Measurements from ENCODE around the gene MRPL44. TPM values are rescaled to one million over a fixed set of nuclear protein-coding genes. Genes with fewer than 3 reads are reported as not detected.
A peak's percentile ranks its signal among the peaks of the same experiment; 100 is the strongest.

The MRPL44 gene
- total and polyA plus RNA-seq, 2 of the 13 experiments (the other 11 are each of a cell fraction or from before 2014, with no cell fraction given): 38.4 to 78.0 TPM

DNA sequence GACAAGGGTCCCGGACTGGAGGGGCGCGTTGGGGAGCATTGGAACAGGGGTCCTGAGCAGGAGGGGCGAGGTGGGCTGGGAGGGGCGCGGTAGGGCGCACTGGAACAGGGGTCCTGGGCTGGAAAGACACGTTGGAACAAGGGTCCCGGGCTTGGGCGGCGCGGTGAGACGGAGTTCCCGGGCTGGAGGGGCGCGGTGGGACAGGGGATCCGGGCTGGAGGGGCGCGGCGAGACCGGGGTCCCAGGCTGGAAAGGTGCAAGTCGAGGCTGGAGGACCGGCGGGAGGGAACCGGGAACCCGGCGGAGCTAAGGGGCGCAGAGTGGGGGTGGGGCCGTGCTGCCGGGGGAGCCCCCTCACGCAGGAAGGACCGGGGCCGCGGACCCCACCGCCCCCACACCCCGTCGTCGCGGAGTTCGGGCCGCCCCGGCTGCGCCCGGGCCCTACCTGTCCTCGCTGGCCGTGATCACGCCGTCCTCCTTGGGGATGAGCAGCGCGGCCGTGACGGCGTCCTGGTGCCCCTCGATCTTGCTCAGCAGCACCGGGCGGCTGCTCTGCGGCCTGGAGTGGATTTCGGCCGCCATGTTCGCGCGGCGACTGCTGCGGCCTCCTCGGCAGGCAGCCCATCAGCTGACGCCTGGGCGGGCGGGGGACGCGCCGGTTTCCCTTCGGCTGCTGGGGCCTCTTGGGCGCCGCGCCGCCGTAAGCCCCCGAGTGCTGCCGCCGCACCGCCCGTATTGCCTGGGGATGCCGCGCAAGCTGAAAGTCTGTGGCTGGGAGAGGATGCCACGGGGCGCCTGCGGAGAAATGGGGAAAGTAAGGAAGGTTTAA is 12.3 kb upstream of the MRPL44 start, which contains the start of gene WDFY1 (continued):
- TF ChIP-seq, protein P1, sequence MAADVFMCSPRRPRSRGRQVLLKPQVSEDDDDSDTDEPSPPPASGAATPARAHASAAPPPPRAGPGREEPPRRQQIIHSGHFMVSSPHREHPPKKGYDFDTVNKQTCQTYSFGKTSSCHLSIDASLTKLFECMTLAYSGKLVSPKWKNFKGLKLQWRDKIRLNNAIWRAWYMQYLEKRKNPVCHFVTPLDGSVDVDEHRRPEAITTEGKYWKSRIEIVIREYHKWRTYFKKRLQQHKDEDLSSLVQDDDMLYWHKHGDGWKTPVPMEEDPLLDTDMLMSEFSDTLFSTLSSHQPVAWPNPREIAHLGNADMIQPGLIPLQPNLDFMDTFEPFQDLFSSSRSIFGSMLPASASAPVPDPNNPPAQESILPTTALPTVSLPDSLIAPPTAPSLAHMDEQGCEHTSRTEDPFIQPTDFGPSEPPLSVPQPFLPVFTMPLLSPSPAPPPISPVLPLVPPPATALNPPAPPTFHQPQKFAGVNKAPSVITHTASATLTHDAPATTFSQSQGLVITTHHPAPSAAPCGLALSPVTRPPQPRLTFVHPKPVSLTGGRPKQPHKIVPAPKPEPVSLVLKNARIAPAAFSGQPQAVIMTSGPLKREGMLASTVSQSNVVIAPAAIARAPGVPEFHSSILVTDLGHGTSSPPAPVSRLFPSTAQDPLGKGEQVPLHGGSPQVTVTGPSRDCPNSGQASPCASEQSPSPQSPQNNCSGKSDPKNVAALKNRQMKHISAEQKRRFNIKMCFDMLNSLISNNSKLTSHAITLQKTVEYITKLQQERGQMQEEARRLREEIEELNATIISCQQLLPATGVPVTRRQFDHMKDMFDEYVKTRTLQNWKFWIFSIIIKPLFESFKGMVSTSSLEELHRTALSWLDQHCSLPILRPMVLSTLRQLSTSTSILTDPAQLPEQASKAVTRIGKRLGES (CRISPR knock-in tag; IDR thresholded peaks at IDR 0.05; ENCODE audit: borderline replicate concordance): 0 out of 2 replicates have a peak, but pooled peaks have one; percentile 71
- 0 out of 2 replicates have a peak, but pooled peaks have one; percentile 8 for TF ChIP-seq SP2 (CRISPR knock-in tag; IDR thresholded peaks at IDR 0.05)
- no peak for TF ChIP-seq ZNF282 (IDR thresholded peaks at IDR 0.05; ENCODE audit: partially characterized antibody)
- TF ChIP-seq SMAD9 (CRISPR knock-in tag; IDR thresholded peaks at IDR 0.05): 0 out of 2 replicates have a peak, but pooled peaks have one; percentile 24
- 0 out of 2 replicates have a peak, but pooled peaks have one; percentile 53 for TF ChIP-seq RBAK (CRISPR knock-in tag; IDR thresholded peaks at IDR 0.05)
- 0 out of 2 replicates have a peak, but pooled peaks have one; percentile 51 for TF ChIP-seq NR1H2 (CRISPR knock-in tag; IDR thresholded peaks at IDR 0.05; ENCODE audit: borderline replicate concordance, low read depth)
- TF ChIP-seq ZC3H4 (CRISPR knock-in tag; IDR thresholded peaks at IDR 0.05; ENCODE audit: borderline replicate concordance): peak; percentile 88; the same call in 1 of the 2 replicates
- TF ChIP-seq, protein P2, sequence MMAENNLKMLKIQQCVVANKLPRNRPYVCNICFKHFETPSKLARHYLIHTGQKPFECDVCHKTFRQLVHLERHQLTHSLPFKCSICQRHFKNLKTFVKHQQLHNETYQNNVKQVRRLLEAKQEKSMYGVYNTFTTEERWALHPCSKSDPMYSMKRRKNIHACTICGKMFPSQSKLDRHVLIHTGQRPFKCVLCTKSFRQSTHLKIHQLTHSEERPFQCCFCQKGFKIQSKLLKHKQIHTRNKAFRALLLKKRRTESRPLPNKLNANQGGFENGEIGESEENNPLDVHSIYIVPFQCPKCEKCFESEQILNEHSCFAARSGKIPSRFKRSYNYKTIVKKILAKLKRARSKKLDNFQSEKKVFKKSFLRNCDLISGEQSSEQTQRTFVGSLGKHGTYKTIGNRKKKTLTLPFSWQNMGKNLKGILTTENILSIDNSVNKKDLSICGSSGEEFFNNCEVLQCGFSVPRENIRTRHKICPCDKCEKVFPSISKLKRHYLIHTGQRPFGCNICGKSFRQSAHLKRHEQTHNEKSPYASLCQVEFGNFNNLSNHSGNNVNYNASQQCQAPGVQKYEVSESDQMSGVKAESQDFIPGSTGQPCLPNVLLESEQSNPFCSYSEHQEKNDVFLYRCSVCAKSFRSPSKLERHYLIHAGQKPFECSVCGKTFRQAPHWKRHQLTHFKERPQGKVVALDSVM (CRISPR knock-in tag; IDR thresholded peaks at IDR 0.05): peak; percentile 83
- peak; percentile 96 for TF ChIP-seq SALL1 (CRISPR knock-in tag; IDR thresholded peaks at IDR 0.05)
- no peak for TF ChIP-seq ZNF251 (CRISPR knock-in tag; IDR thresholded peaks at IDR 0.05)
- TF ChIP-seq ZNF567 (CRISPR knock-in tag; IDR thresholded peaks at IDR 0.05; ENCODE audit: borderline replicate concordance): no peak; the same call in 1 of the 2 replicates
- peak; percentile 95 for TF ChIP-seq ZNF747 (CRISPR knock-in tag; IDR thresholded peaks at IDR 0.05; ENCODE audit: borderline replicate concordance)
- peak; percentile 36; the same call in 1 of the 2 replicates for TF ChIP-seq ZNF773 (CRISPR knock-in tag; IDR thresholded peaks at IDR 0.05; ENCODE audit: borderline replicate concordance)
- peak; percentile 92 for TF ChIP-seq MAF1 (CRISPR knock-in tag; IDR thresholded peaks at IDR 0.05; ENCODE audit: borderline replicate concordance)
- TF ChIP-seq, protein P3, sequence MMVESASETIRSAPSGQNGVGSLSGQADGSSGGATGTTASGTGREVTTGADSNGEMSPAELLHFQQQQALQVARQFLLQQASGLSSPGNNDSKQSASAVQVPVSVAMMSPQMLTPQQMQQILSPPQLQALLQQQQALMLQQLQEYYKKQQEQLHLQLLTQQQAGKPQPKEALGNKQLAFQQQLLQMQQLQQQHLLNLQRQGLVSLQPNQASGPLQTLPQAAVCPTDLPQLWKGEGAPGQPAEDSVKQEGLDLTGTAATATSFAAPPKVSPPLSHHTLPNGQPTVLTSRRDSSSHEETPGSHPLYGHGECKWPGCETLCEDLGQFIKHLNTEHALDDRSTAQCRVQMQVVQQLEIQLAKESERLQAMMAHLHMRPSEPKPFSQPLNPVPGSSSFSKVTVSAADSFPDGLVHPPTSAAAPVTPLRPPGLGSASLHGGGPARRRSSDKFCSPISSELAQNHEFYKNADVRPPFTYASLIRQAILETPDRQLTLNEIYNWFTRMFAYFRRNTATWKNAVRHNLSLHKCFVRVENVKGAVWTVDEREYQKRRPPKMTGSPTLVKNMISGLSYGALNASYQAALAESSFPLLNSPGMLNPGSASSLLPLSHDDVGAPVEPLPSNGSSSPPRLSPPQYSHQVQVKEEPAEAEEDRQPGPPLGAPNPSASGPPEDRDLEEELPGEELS (CRISPR knock-in tag; IDR thresholded peaks at IDR 0.05): peak; percentile 87
- TF ChIP-seq PRMT3 (CRISPR knock-in tag; IDR thresholded peaks at IDR 0.05; ENCODE audit: borderline replicate concordance, low read depth): peak; percentile 98; the same call in 1 of the 2 replicates
- TF ChIP-seq ZNF484 (CRISPR knock-in tag; IDR thresholded peaks at IDR 0.05; ENCODE audit: borderline replicate concordance, low read depth): no peak
- TF ChIP-seq, protein P4, sequence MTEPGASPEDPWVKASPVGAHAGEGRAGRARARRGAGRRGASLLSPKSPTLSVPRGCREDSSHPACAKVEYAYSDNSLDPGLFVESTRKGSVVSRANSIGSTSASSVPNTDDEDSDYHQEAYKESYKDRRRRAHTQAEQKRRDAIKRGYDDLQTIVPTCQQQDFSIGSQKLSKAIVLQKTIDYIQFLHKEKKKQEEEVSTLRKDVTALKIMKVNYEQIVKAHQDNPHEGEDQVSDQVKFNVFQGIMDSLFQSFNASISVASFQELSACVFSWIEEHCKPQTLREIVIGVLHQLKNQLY (CRISPR knock-in tag; IDR thresholded peaks at IDR 0.05): peak; percentile 81; the same call in 1 of the 2 replicates
- TF ChIP-seq ZNF138 (CRISPR knock-in tag; IDR thresholded peaks at IDR 0.05; ENCODE audit: low read depth): peak; percentile 61; the same call in 1 of the 2 replicates
- TF ChIP-seq ZNF557 (CRISPR knock-in tag; IDR thresholded peaks at IDR 0.05): 0 out of 2 replicates have a peak, but pooled peaks have one; percentile 35
- TF ChIP-seq ZFP36L2 (CRISPR knock-in tag; IDR thresholded peaks at IDR 0.05): peak; percentile 81; the same call in 1 of the 2 replicates

Data from HepG2 (cell line).